Naive thymus-derived CD8-positive, alpha-beta T cell (primary cell): ENCODE data around the gene HOXA3. TPM values are rescaled to one million over a fixed set of nuclear protein-coding genes. Genes with fewer than 3 reads are reported as not detected.

Experiments used
- ATAC-seq, 2 donors: fragments of 150-1000 bp; cut with Tn5 transposase in 1 of 2; sonication (Bioruptor Pico), chemical (Tn5 transposase) in 1 of 2; 1 replicate in 1 of 2; 2 replicates in 1 of 2; pipeline ENCODE4 v1.10.0; 2021; ENCODE audit warnings: mild to moderate bottlenecking in 2 of 2, moderate library complexity in 2 of 2
- POLR2A ChIA-PET: fragments of 350-600 bp; sonication (Branson Sonifier 250); formaldehyde crosslinking; loops from one replicate; lab custom pipeline; 2021; ENCODE audit warnings: antibody characterized with exemption; lab: Charles Lee
- DNase-seq, 10 donors: peaks; one replicate each; pipeline versions ENCODE4 v3.0.0 to v3.0.0-alpha.2; 2020 to 2022
- H3K27ac Mint-ChIP-seq, 10 donors: one replicate each; pipeline ENCODE4 v1.8.0; 2020 to 2022; ENCODE audit warnings: mild to moderate bottlenecking in 10 of 10, mixed read lengths in 10 of 10, moderate library complexity in 4 of 10, inconsistent platforms in 1 of 10
- H3K27me3 Mint-ChIP-seq, 5 donors: one replicate each; pipeline ENCODE4 v1.8.0; 2021 to 2022; ENCODE audit warnings: mixed read lengths in 5 of 5
- H3K36me3 Mint-ChIP-seq, 3 donors: one replicate each; pipeline ENCODE4 v1.8.0; 2020 to 2022; ENCODE audit warnings: mixed read lengths in 3 of 3, mild to moderate bottlenecking in 2 of 3, inconsistent platforms in 1 of 3
- H3K4me1 Mint-ChIP-seq, 4 donors: one replicate each; pipeline ENCODE4 v1.8.0; 2021 to 2022; ENCODE audit warnings: mixed read lengths in 4 of 4
- H3K4me3 Mint-ChIP-seq, 10 donors: one replicate each; pipeline ENCODE4 v1.8.0; 2020 to 2022; ENCODE audit warnings: mild to moderate bottlenecking in 10 of 10, mixed read lengths in 10 of 10, moderate library complexity in 6 of 10, inconsistent platforms in 1 of 10
- H3K9me3 Mint-ChIP-seq, 9 donors: one replicate each; pipeline ENCODE4 v1.8.0; 2020 to 2022; ENCODE audit warnings: mixed read lengths in 9 of 9, mild to moderate bottlenecking in 3 of 9, inconsistent platforms in 1 of 9, moderate library complexity in 1 of 9
- polyA plus RNA-seq, 3 donors: library from polyadenylated mRNA; unstranded; fragments of 300-500 nt; fragmentation: Illumina TruSeq; gene quantifications; one replicate each; pipeline ENCODE4 v1.2.3, GENCODE V29; 2021
- total RNA-seq, 8 experiments: library from RNA in 2 of 8; stranded (reverse) in 2 of 8; gene quantifications; one replicate each; pipeline ENCODE4 v1.2.3 and lab custom pipeline; 2021 to 2026

HOXA3 gene
- total RNA-seq (not detected), polyA plus RNA-seq (not detected), total RNA-seq (lab: John Stamatoyannopoulos, UW) (0 to 0.42 (median 0) reads per million in 6 experiments)

DNA sequence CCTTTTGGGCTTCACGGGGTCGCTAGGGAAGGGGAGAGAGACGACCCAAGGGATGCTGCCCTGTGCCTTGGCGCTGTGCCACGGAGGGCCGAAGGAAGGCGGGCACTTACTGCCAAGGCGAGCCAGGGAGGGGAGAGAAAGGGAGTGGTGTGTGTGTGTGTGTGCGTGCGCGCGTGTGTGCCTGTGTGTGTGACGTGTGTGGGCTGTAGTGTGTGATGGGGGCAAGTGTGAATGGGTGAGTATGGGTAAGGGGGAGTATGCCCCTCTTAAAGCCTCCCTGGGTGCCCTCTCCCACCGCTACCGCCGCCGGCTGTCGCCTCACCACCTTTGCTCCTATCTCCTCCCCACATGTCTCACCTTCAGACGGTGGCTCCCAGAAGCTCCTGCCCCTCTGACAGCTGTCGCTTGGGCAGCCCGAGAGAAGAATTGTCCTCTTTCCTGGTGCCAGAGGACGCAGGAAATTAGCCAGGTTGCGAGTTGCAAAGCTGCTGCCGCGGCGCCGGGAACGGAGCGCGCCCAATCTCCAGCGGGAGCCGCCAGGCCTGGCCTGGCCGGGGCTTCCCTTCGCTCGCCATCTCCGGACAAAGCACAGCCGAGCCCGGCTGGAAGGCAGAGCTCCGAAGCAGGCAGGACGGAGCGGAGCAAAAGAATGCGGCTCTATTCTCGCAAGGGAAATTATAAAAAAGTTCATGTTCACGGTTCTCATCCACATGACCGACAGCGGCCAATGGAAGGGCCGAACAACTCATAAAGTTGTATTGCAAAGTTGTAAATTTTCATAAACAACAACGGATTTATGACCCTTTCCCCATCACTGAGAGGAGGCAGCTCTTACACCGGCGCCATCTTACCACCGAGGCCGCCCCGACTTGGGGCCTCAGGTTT, at the start of gene HOXA3:
Gene HOXA3 (minus strand): TSS at position 653 of the 885 bp plus-strand sequence. CDS start 41,943 bp downstream, outside the sequence.
- ATAC-seq (no peak), DNase-seq (peak in 1 of 10 donors; percentile 50)
- H3K36me3 Mint-ChIP-seq: peaks cover 0 to 3% (median 0%) of the 10 kb centered on the region in 3 donors
- POLR2A ChIA-PET: interaction anchor here (0.6 kb wide), 1 partner anchor 121 kb away, joined by 3 read pairs; no protein-coding TSS in a partner anchor
- peak within 1 kb of the TSS; percentile 62 to 92 (median 80) for H3K4me3 Mint-ChIP-seq
- peaks cover 56 to 97% (median 77%) of the 10 kb centered on the region in 5 donors for H3K27me3 Mint-ChIP-seq
- H3K27ac Mint-ChIP-seq: peak within 1 kb of the TSS in 3 of 10 donors; percentile 4 to 91 (median 69)
- peaks cover 29 to 67% (median 62%) of the 10 kb centered on the region in 4 donors for H3K4me1 Mint-ChIP-seq
- peaks cover 0 to 2% (median 0%) of the 10 kb centered on the region in 9 donors for H3K9me3 Mint-ChIP-seq

DNA sequence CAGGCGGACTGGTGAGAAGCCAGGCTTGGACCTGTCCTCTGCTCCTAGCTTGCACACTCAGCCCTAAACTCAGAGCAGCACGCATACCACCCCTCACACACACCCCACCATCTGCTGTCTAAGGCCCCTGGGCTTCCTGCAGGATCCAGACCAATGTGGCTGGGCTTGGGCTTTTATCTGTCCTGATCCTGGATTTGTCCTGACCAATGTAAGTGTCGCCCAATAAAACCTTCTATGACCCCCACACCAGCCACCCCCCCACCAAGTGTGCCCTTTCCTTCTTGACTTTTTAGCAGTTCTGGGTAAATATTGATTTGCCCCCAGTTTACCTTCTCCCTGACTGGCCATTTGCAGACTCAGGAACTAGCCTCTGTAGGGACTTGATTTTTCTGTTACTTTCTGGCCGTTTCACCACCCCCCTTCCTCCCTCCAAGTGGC, 49.2 kb upstream of the HOXA3 start:
- ATAC-seq (no peak), DNase-seq (peak in 1 of 10 donors; percentile 37)
- peaks cover 67 to 100% (median 75%) of the 10 kb centered on the region in 5 donors for H3K27me3 Mint-ChIP-seq
- H3K4me3 Mint-ChIP-seq: peak overlapping the region in 8 of 10 donors; percentile 57 to 80 (median 70)
- POLR2A ChIA-PET: interaction anchor here (0.6 kb wide), 1 partner anchor 720 kb away, joined by 3 read pairs; no protein-coding TSS in a partner anchor
- H3K9me3 Mint-ChIP-seq: peaks cover 0 to 12% (median 0%) of the 10 kb centered on the region in 9 donors
- peaks cover 0 to 5% (median 3%) of the 10 kb centered on the region in 3 donors for H3K36me3 Mint-ChIP-seq
- peaks cover 16 to 67% (median 47%) of the 10 kb centered on the region in 4 donors for H3K4me1 Mint-ChIP-seq
- peak overlapping the region in 1 of 10 donors; percentile 37 for H3K27ac Mint-ChIP-seq

DNA sequence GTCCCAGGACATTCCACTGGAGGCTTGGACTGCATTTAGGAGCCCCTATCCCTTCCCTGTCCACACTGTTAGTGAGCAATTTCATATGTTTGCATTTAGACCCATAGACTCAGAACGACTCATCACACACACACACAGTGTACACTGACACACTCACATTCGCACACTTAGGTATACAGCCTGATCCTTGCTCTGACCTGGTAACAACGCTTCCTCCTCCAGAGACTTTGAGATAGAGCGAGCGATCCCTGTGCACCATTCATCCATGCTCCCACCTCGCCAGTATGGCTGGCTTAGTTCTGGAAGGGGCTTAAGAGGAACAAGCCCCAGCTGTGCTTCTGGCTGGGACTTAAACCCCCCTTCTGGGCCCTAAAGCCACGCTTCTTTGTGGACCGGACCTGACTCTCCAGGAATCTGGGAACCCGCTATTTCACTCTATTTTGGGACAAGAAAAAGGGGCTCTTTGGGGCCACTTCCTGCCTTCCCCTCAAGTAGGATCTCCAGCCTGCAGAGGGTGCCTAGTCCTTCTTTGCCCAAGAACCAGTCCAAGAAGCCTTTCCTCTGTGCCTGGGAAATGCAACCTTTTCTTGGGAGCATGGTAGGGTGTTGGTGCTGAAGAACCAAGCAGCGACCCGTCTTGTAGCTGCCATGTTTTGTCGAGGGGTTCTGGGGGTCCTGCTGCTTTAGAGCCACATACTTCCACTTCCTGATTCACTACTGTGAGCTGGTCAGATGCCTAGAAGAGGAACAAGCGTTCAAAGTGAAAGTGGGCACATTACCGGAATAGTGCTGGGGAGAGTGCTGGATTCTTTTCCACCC, 48.6 kb upstream of the HOXA3 start:
- ATAC-seq: no peak
- Mint-ChIP-seq H3K27ac (peak overlapping the region in 1 of 10 donors; percentile 74), H3K27me3 (peaks cover 67 to 100% (median 74%) of the 10 kb centered on the region in 5 donors), H3K36me3 (peaks cover 0 to 5% (median 3%) of the 10 kb centered on the region in 3 donors), H3K9me3 (peaks cover 0 to 12% (median 0%) of the 10 kb centered on the region in 9 donors), H3K4me3 (peak overlapping the region; percentile 62 to 84 (median 76)), H3K4me1 (peaks cover 17 to 65% (median 46%) of the 10 kb centered on the region in 4 donors)
- no peak for DNase-seq
- POLR2A ChIA-PET: interaction anchor here (0.6 kb wide), 1 partner anchor 720 kb away, joined by 3 read pairs; no protein-coding TSS in a partner anchor

- H3K9me3 Mint-ChIP-seq: peaks cover 0 to 11% (median 0%) of the 10 kb centered on the region in 9 donors
- peaks cover 16 to 56% (median 42%) of the 10 kb centered on the region in 4 donors for H3K4me1 Mint-ChIP-seq
- ATAC-seq (peak; percentile 68 to 72), DNase-seq (peak in 2 of 10 donors; percentile 35 to 62)
- peak within 1 kb of the TSS in 2 of 10 donors; percentile 34 to 85 for H3K27ac Mint-ChIP-seq
- peaks cover 69 to 100% (median 72%) of the 10 kb centered on the region in 5 donors for H3K27me3 Mint-ChIP-seq
- peaks cover 0 to 5% (median 3%) of the 10 kb centered on the region in 3 donors for H3K36me3 Mint-ChIP-seq
- H3K4me3 Mint-ChIP-seq: peak within 1 kb of the TSS; percentile 75 to 90 (median 84)
- POLR2A ChIA-PET: interaction anchor here (0.8 kb wide), 1 partner anchor 10 kb away, joined by 3 read pairs; no protein-coding TSS in a partner anchor
Observed at GRCh38 chr7:27199849-27200760, 47.7 kb upstream of the HOXA3 start, which contains the start of gene HOXA13. Gene HOXA13 (minus strand): TSS chr7:27200091. CDS start chr7:27200077, 14 bp downstream.

GRCh38 chr7:27198871-27199801, 46.8 kb upstream of the HOXA3 start:
- Mint-ChIP-seq H3K36me3 (peaks cover 0 to 5% (median 3%) of the 10 kb centered on the region in 3 donors), H3K4me1 (peaks cover 13 to 47% (median 35%) of the 10 kb centered on the region in 4 donors), H3K27me3 (peaks cover 69 to 100% (median 74%) of the 10 kb centered on the region in 5 donors), H3K27ac (peak overlapping the region in 2 of 10 donors; percentile 34 to 85), H3K4me3 (peak overlapping the region in 9 of 10 donors; percentile 47 to 80 (median 70)), H3K9me3 (peaks cover 0 to 11% (median 0%) of the 10 kb centered on the region in 9 donors)
- ATAC-seq: peak; percentile 22 to 34
- POLR2A ChIA-PET: interaction anchor here (0.8 to 1.3 kb wide), 3 partner anchors 9 to 12 kb away, joined by 3 to 4 read pairs (median 3); no protein-coding TSS in a partner anchor
- DNase-seq: no peak

DNA sequence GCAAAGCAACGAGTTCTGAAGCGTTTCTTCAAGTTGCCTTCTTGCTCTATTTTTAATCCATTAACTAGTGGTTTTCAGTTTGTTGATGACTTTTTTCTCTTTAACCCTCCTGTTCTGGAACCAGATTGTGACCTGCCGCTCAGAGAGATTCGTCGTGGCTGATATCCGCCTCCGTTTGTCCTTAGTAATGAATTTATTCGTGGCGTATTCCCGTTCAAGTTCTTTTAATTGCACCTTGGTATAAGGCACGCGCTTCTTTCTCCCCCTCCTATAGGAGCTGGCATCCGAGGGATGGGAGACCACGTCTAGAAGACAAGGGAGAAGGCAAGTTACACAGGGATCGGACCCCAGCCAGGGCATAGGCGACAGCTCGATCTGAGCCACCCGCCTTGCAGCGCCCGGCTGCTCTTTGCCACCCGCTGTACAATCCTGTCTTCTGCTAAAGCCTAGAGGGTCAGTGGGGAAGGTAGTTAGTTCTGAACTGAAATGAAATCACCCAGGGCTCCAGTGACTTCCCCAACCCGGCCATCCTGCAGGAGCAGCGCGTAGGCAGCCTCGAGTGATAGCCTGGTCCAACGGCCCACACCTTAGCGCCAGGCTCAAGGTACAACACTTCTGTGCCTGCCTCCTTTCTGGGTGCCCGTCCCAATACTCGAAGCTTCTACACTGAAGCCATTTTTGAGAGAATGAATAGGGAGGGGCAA, 45.9 kb upstream of the HOXA3 start:
- ATAC-seq (no peak), DNase-seq (peak in 2 of 10 donors; percentile 14 to 38)
- POLR2A ChIA-PET: interaction anchor here (1.1 to 1.3 kb wide), 2 partner anchors 10 to 12 kb away, joined by 3 to 4 read pairs; no protein-coding TSS in a partner anchor
- H3K27me3 Mint-ChIP-seq: peaks cover 65 to 100% (median 75%) of the 10 kb centered on the region in 5 donors
- peaks cover 0 to 11% (median 0%) of the 10 kb centered on the region in 9 donors for H3K9me3 Mint-ChIP-seq
- H3K36me3 Mint-ChIP-seq: peaks cover 0 to 5% (median 3%) of the 10 kb centered on the region in 3 donors
- H3K4me1 Mint-ChIP-seq: peaks cover 13 to 42% (median 39%) of the 10 kb centered on the region in 4 donors
- peak overlapping the region in 2 of 10 donors; percentile 28 to 85 for H3K27ac Mint-ChIP-seq
- peak overlapping the region in 7 of 10 donors; percentile 7 to 73 (median 27) for H3K4me3 Mint-ChIP-seq

GRCh38 chr7:27197137-27198042, 45.0 kb upstream of the HOXA3 start:
- Mint-ChIP-seq H3K27ac (peak overlapping the region in 1 of 10 donors; percentile 81), H3K9me3 (peaks cover 0 to 11% (median 0%) of the 10 kb centered on the region in 9 donors), H3K36me3 (peaks cover 0 to 5% (median 3%) of the 10 kb centered on the region in 3 donors)

GRCh38 chr7:27196287-27196767, 43.9 kb upstream of the HOXA3 start:
- POLR2A ChIA-PET: interaction anchor here (1.5 kb wide), 1 partner anchor 823 kb away, joined by 4 read pairs; no protein-coding TSS in a partner anchor
- Mint-ChIP-seq H3K36me3 (peaks cover 0 to 5% (median 3%) of the 10 kb centered on the region in 3 donors), H3K27me3 (peaks cover 58 to 99% (median 67%) of the 10 kb centered on the region in 5 donors), H3K4me1 (peaks cover 12 to 43% (median 36%) of the 10 kb centered on the region in 4 donors), H3K9me3 (peaks cover 0 to 9% (median 0%) of the 10 kb centered on the region in 9 donors), H3K4me3 (no peak overlapping the region), H3K27ac (no peak overlapping the region)
- DNase-seq (peak; percentile 68 to 92 (median 78)), ATAC-seq (peak in 1 of 2 donors; percentile 43)

More at GRCh38 chr7:27197137-27198042, 45.0 kb upstream of the HOXA3 start:
- peak in 1 of 10 donors; percentile 10 for DNase-seq
- Mint-ChIP-seq H3K27me3 (peaks cover 59 to 99% (median 72%) of the 10 kb centered on the region in 5 donors), H3K4me1 (peaks cover 13 to 43% (median 39%) of the 10 kb centered on the region in 4 donors), H3K4me3 (no peak overlapping the region)
- no peak for ATAC-seq
- POLR2A ChIA-PET: no interaction called here
